Brain microvascular endothelial cell (primary cell): ENCODE data around the gene YTHDF2.

Experiments used
- DNase-seq: peaks from one replicate; pipeline ENCODE4 v3.0.0-alpha.2; 2020
- H3K27ac ChIP-seq: fragments of 250-450 bp; sonication (Bioruptor Pico); 2 replicates; pipeline ENCODE4 v1.5.1; 2020; ENCODE audit warnings: mild to moderate bottlenecking, moderate library complexity
- H3K27me3 ChIP-seq: fragments of 250-450 bp; sonication (Bioruptor Pico); replicated peaks from 2 replicates; pipeline ENCODE4 v1.5.1; 2020; ENCODE audit warnings: mild to moderate bottlenecking
- H3K36me3 ChIP-seq: fragments of 250-450 bp; sonication (Bioruptor Pico); replicated peaks from 2 replicates; pipeline ENCODE4 v1.5.1; 2020; ENCODE audit warnings: mild to moderate bottlenecking
- H3K4me3 ChIP-seq: 2 replicates; pipeline ENCODE4 v1.5.1; 2011; ENCODE audit warnings: low read depth, mild to moderate bottlenecking, control low read depth, low read length, moderate library complexity
- in situ Hi-C: cut with HindIII; loops from 2 replicates; pipeline ENCODE4 v1.10.0; 2017; ENCODE audit warnings: low sequenced_read_pairs, low pct_ligation_motif_present
- TF ChIP-seq, protein P1 (sequence below): IDR thresholded peaks from 2 replicates; pipeline ENCODE4 v1.5.1; 2011; ENCODE audit warnings: low read depth, mild to moderate bottlenecking, moderate library complexity, low read length, control low read depth, inconsistent platforms; ENCODE audit errors: missing control alignments

YTHDF2 gene

DNA sequence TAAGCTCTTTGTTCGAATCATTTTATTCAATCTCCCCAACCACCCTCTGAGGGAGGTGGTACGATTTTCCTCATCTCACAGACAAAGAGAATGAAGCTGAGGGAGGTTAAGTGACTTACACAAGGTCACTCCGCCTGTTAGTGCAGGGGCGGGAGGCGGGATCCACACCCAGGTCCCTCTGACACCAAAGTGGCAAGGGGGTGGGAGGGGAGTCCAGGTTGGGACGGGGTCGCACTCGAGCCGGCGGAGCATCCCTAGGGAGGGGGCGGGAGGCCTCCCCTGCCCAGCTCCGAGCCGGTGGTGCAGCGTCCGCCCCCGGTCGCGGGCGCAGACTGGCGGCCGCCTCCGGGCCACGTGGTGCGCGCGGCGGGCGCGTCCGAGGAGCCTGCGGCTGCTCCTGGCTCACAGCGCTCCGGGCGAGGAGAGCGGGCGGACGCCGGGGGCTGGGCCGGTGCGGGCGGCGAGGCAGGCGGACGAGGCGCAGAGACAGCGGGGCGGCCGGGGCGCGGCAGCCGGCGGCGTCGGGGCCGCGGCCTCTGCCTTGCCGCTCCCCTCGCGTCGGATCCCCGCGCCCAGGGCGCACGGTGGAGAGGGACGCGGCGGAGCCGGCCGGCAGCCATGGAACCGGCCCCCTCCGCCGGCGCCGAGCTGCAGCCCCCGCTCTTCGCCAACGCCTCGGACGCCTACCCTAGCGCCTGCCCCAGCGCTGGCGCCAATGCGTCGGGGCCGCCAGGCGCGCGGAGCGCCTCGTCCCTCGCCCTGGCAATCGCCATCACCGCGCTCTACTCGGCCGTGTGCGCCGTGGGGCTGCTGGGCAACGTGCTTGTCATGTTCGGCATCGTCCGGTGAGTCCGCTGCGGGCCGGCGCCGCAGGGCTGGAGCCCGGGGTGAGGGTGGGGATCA, 75.3 kb downstream of the YTHDF2 start, which contains the start of gene OPRD1:
TSS of gene OPRD1 (plus strand) at position 405 of the 903 bp plus-strand sequence. CDS start at position 619, 214 bp downstream.
- DNase-seq, result no peak
- TF ChIP-seq, protein P1, sequence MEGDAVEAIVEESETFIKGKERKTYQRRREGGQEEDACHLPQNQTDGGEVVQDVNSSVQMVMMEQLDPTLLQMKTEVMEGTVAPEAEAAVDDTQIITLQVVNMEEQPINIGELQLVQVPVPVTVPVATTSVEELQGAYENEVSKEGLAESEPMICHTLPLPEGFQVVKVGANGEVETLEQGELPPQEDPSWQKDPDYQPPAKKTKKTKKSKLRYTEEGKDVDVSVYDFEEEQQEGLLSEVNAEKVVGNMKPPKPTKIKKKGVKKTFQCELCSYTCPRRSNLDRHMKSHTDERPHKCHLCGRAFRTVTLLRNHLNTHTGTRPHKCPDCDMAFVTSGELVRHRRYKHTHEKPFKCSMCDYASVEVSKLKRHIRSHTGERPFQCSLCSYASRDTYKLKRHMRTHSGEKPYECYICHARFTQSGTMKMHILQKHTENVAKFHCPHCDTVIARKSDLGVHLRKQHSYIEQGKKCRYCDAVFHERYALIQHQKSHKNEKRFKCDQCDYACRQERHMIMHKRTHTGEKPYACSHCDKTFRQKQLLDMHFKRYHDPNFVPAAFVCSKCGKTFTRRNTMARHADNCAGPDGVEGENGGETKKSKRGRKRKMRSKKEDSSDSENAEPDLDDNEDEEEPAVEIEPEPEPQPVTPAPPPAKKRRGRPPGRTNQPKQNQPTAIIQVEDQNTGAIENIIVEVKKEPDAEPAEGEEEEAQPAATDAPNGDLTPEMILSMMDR, result no peak
- Histone ChIP-seq H3K27ac (no peak within 1 kb of the TSS), H3K4me3 (no peak within 1 kb of the TSS), H3K27me3 (peaks cover 53% of the 10 kb centered on the region), H3K36me3 (no peaks in the 10 kb centered on the region)
- in situ Hi-C loops, result no loop called here

DNA sequence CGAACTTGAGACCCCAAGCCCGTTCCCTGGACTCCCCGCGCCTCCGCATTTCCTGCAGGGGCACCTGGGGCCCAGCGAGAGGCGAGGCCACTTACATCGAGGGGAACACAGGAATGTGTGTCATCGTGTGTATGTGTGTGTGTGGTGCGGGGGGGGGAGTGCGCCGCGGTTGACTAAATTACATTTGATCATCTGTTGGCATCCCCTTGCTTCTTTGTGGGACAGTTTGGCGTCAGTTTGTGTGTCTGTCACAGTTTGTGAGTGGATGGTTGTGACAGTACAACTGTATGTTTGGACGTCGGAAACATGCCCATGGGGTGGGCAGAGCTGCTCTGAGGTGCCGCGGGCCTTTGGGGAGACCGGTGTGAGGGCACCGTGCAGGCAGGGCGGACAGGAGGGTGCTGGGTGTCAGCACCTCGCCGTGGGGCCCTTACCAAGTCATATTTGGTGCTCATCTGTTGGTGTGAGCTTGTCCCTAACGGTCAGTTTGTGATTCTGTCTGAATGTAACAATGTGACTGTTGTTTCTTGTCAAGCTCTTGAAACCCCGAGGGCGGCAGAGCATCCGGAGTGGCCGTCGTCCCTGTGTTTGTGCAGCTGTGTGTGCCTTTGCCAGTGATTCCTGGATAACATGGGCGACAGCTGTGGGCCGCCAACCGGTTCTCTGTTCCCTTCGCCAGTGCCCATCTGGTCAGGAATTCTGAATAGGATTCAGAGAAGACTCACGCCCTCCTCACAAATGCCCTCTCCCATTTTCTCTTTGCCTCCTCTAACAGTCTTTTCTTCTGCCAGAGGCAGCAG, 76.1 kb downstream of the YTHDF2 start:
- Histone ChIP-seq H3K27ac (no peak overlapping the region), H3K27me3 (peaks cover 53% of the 10 kb centered on the region), H3K4me3 (no peak overlapping the region), H3K36me3 (no peaks in the 10 kb centered on the region)
- TF ChIP-seq, protein P1, result no peak
- in situ Hi-C loops, result no loop called here
- DNase-seq, result no peak

DNA sequence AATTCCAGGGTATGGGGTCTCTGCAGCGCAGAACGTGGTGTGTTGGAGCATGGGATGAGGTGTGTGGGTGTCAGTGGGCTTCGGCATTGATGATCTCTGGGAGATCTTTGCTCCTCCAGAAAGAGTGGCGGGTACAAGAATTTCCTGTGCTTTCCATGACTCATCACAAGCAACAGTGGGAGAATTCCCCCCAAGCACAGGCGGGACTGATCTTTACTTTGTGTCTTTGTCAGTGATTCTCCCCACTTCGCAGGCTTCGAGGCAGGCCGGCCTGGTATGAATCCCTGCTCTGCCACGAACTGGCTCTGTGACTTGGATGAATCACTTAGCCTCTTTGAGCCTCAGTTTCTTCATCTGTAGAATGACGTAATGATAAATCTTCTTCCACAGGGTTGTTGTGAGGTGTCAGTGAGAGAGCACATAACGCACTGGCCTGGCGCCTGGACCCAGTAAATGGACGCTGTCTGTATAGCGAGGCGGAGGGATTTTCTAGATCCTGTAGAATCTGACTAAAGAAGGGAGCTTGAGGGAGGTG, 77.3 kb downstream of the YTHDF2 start:
- DNase-seq, result no peak
- no peak overlapping the region for H3K27ac ChIP-seq
- H3K27me3 ChIP-seq, result peaks cover 53% of the 10 kb centered on the region
- in situ Hi-C loops, result no loop called here
- TF ChIP-seq, protein P1, result no peak
- no peak overlapping the region for H3K4me3 ChIP-seq
- no peaks in the 10 kb centered on the region for H3K36me3 ChIP-seq

DNA sequence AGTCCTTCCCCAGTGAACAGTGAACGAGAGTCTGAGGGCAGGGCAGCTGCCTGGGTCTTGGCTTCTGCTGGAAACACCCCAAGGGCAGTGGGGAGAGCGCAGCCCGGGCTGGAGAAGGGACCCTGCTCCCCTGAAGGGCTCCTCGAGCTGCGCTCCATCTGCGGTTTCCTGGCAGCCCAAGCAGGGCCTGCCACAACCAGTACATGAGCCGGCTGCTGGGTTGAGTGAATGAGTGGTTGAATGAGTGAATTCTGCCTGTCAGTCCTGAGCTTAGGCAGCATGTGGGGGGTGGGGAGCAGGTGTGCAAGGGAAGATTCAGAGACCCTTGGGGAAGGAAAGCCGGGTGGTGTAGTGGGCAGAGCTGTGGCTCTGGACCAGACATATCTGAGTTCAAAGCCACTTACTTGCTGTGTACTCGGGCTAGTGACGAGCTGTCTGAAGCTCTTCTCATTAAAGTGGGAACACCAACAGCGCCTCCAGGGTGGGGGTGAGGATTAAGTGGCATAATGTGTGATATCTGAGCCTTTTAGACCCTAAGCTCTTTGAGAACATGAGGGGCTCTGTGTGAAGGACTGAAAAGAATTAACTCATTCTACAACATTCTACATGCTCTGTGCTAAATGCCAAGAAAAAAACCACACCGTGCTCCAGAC, 78.9 kb downstream of the YTHDF2 start:
- TF ChIP-seq, protein P1, result no peak
- no peaks in the 10 kb centered on the region for H3K36me3 ChIP-seq
- in situ Hi-C loops, result no loop called here
- H3K27me3 ChIP-seq, result peaks cover 49% of the 10 kb centered on the region
- no peak overlapping the region for H3K27ac ChIP-seq
- H3K4me3 ChIP-seq, result no peak overlapping the region
- no peak for DNase-seq

DNA sequence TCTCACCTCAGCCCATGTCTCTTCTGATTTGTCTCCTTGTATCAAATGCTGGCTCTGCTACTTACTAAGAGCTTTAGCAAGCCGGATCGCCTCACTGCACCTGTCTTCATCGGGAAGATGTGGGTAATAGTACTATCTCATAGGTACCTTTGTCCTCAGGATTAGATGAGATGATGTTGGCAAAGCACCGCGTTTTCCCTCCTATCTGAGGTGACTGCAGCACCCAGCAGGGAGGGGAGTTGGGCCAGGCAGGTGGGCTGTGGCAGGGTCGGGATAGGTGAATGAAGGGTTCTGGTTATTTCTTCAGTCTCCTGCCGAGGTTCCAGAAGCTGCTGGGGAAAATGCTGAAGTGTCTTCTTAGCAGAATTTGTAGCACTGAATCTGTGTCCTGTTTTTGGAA, 80.4 kb downstream of the YTHDF2 start:
- Histone ChIP-seq H3K4me3 (no peak overlapping the region), H3K27ac (no peak overlapping the region), H3K27me3 (peaks cover 34% of the 10 kb centered on the region), H3K36me3 (no peaks in the 10 kb centered on the region)
- TF ChIP-seq, protein P1, result no peak
- in situ Hi-C loops, result no loop called here
- no peak for DNase-seq
